ENCODE measurements around the gene SLC6A13.

SLC6A13 gene

DNA sequence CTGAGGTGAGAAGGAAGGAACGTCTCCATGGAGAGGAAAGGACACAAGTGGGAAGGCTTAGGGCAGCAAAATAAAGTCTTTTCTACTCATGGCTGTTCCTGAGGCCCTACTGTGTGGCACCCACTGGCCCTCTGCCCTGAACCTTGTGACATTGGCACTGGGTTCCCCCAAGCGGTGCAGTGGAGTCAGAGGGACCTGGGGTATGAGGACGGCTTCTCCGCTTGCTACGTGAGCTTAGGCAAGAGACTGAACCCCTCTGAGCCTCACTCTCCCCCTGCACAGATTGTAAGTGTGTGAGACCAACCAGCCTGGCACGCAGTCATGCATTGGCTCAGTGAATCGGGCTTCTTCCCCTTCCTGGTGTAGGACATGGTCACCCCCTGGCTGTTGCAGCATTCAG lies 68.4 kb downstream of the SLC6A13 start:
- peaks cover 22% of the 10 kb centered on the region; the same call in 1 of the 2 replicates for H3K27me3 ChIP-seq (ENCODE audit: insufficient read depth, low read depth)
- TF ChIP-seq, protein P1, sequence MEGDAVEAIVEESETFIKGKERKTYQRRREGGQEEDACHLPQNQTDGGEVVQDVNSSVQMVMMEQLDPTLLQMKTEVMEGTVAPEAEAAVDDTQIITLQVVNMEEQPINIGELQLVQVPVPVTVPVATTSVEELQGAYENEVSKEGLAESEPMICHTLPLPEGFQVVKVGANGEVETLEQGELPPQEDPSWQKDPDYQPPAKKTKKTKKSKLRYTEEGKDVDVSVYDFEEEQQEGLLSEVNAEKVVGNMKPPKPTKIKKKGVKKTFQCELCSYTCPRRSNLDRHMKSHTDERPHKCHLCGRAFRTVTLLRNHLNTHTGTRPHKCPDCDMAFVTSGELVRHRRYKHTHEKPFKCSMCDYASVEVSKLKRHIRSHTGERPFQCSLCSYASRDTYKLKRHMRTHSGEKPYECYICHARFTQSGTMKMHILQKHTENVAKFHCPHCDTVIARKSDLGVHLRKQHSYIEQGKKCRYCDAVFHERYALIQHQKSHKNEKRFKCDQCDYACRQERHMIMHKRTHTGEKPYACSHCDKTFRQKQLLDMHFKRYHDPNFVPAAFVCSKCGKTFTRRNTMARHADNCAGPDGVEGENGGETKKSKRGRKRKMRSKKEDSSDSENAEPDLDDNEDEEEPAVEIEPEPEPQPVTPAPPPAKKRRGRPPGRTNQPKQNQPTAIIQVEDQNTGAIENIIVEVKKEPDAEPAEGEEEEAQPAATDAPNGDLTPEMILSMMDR (conservative IDR thresholded peaks at IDR 0.05; ENCODE audit: low read depth, low read length), result no peak
- no peak overlapping the region for H3K9ac ChIP-seq
- H2AFZ ChIP-seq (ENCODE audit: low read depth), result no peak overlapping the region
- H3K36me3 ChIP-seq (ENCODE audit: insufficient read depth), result no peaks in the 10 kb centered on the region
- H3K79me2 ChIP-seq (ENCODE audit: insufficient read depth, low read depth), result no peaks in the 10 kb centered on the region
- H3K27ac ChIP-seq, result no peak overlapping the region
- no peak overlapping the region for H3K4me2 ChIP-seq
- H3K4me3 ChIP-seq (IDR thresholded peaks at IDR 0.05; ENCODE audit: insufficient read depth, low read depth, low read length), result no peak overlapping the region
- no peaks in the 10 kb centered on the region for H3K4me1 ChIP-seq (ENCODE audit: low read depth, poor library complexity, severe bottlenecking)
- H4K20me1 ChIP-seq (ENCODE audit: insufficient read depth), result no peaks in the 10 kb centered on the region

DNA sequence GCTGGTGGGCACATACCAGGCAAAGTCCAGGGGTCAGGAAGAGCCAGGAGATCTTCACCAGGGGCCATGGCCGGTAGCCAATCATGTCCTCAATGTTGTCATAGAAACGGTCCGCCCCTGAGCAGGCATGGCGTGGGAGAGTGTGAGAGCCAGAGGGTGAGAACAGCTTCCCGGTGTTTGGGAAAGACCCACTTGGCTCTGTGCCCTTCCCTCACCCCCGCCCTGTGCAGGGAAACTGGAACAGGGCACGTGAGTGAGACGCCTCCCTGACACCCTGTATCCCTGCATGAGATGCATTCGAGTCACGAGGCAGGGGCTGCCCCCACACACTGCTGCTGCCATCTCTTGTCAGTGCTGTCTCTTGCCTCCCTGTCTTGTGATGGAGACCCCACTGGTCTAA lies 69.4 kb downstream of the SLC6A13 start:
- Histone ChIP-seq H3K27ac (no peak overlapping the region), H3K4me3 (IDR thresholded peaks at IDR 0.05; ENCODE audit: insufficient read depth, low read depth, low read length) (no peak overlapping the region), H3K27me3 (ENCODE audit: insufficient read depth, low read depth) (peaks cover 17% of the 10 kb centered on the region; the same call in 1 of the 2 replicates), H4K20me1 (ENCODE audit: insufficient read depth) (no peaks in the 10 kb centered on the region), H2AFZ (ENCODE audit: low read depth) (no peak overlapping the region), H3K79me2 (ENCODE audit: insufficient read depth, low read depth) (no peaks in the 10 kb centered on the region), H3K4me1 (ENCODE audit: low read depth, poor library complexity, severe bottlenecking) (no peaks in the 10 kb centered on the region), H3K9ac (no peak overlapping the region), H3K36me3 (ENCODE audit: insufficient read depth) (no peaks in the 10 kb centered on the region), H3K4me2 (no peak overlapping the region)
- TF ChIP-seq, protein P1 (conservative IDR thresholded peaks at IDR 0.05; ENCODE audit: low read depth, low read length), result no peak

DNA sequence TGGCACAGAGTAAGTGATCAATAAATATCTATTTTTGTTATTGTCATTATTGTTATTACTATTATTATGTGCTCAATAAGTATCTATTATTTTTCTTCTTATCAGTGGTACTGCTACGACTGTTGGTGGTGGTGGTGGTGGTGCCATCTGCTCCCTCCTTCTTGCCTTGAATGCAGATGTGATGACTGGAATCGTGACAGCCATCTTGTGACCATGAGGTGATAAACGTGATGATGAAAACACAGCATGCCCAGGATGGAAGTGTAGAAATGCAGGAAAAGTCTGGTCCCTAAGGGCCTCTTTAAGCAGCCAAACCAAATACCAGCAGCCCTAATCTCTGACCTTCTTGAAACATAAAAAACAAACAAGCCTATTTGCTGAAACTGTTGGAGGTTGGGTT lies 71.1 kb downstream of the SLC6A13 start:
- TF ChIP-seq, protein P1 (conservative IDR thresholded peaks at IDR 0.05; ENCODE audit: low read depth, low read length), result no peak
- no peak overlapping the region for H2AFZ ChIP-seq (ENCODE audit: low read depth)
- H3K36me3 ChIP-seq (ENCODE audit: insufficient read depth), result no peaks in the 10 kb centered on the region
- H3K9ac ChIP-seq, result no peak overlapping the region
- no peaks in the 10 kb centered on the region for H4K20me1 ChIP-seq (ENCODE audit: insufficient read depth)
- H3K4me2 ChIP-seq, result no peak overlapping the region
- H3K4me1 ChIP-seq (ENCODE audit: low read depth, poor library complexity, severe bottlenecking), result no peaks in the 10 kb centered on the region
- no peak overlapping the region for H3K4me3 ChIP-seq (IDR thresholded peaks at IDR 0.05; ENCODE audit: insufficient read depth, low read depth, low read length)
- no peak overlapping the region for H3K27ac ChIP-seq
- H3K79me2 ChIP-seq (ENCODE audit: insufficient read depth, low read depth), result no peaks in the 10 kb centered on the region
- peaks cover 17% of the 10 kb centered on the region; the same call in 1 of the 2 replicates for H3K27me3 ChIP-seq (ENCODE audit: insufficient read depth, low read depth)

DNA sequence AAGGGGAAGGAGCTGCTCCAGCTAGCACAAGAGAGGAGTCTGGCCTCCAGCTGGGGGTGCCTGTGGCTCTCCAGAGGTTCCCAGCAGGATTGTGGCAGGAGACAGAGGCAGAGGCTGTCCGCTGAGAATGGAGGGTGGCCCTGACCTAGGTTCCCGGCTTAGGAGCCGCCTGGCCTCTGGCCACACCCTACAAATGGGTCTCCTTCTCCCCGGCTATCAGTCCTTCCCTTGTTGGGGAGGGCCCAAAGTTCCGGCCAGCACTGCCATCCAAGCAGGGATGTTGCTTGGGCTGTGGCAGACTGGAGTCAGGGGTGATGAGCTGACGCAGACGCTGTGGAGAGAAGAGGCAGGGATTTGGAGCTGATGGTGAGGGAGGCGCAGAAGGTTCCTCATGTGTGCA lies 71.8 kb downstream of the SLC6A13 start:
- Histone ChIP-seq H3K27ac (no peak overlapping the region), H3K4me3 (IDR thresholded peaks at IDR 0.05; ENCODE audit: insufficient read depth, low read depth, low read length) (no peak overlapping the region), H3K79me2 (ENCODE audit: insufficient read depth, low read depth) (no peaks in the 10 kb centered on the region), H3K9ac (no peak overlapping the region), H3K4me1 (ENCODE audit: low read depth, poor library complexity, severe bottlenecking) (no peaks in the 10 kb centered on the region), H4K20me1 (ENCODE audit: insufficient read depth) (no peaks in the 10 kb centered on the region), H2AFZ (ENCODE audit: low read depth) (no peak overlapping the region), H3K4me2 (no peak overlapping the region), H3K36me3 (ENCODE audit: insufficient read depth) (no peaks in the 10 kb centered on the region), H3K27me3 (ENCODE audit: insufficient read depth, low read depth) (peaks cover 17% of the 10 kb centered on the region; the same call in 1 of the 2 replicates)
- TF ChIP-seq, protein P1 (conservative IDR thresholded peaks at IDR 0.05; ENCODE audit: low read depth, low read length), result no peak
